HepG2 (cell line): ENCODE data around the gene TMEM100. TPM values are rescaled to one million over a fixed set of nuclear protein-coding genes. Genes with fewer than 3 reads are reported as not detected.

Experiments
- BATF2 ChIP-seq: sonication (generic); formaldehyde crosslinking; IDR thresholded peaks from 2 replicates; pipeline ENCODE4 v1.8.0; 2022; ENCODE audit warnings: mild to moderate bottlenecking, missing genetic modification reagents, moderate library complexity
- BORCS8-MEF2B ChIP-seq: sonication (generic); formaldehyde crosslinking; IDR thresholded peaks from 2 replicates; pipeline ENCODE4 v1.8.0; 2022; ENCODE audit warnings: mild to moderate bottlenecking, missing genetic modification reagents
- CCAR2 ChIP-seq: fragments of 200-400 bp; formaldehyde crosslinking; optimal IDR thresholded peaks from 2 replicates; pipeline ENCODE3; 2018; ENCODE audit warnings: low read depth, mild to moderate bottlenecking, low read length, moderate library complexity
- CHD2 ChIP-seq: IDR thresholded peaks from 2 replicates; pipeline ENCODE4 v1.6.1; 2011; ENCODE audit warnings: low read depth, low read length, improper control_type of control experiment
- CREM ChIP-seq, 2 experiments: sonication (generic) in 1 of 2; formaldehyde crosslinking in 1 of 2; IDR thresholded peaks; 2 replicates each; pipeline versions ENCODE4 v1.4.0 to v1.6.1; 2016 to 2020; ENCODE audit warnings: antibody characterized with exemption in 1 of 2, mild to moderate bottlenecking in 1 of 2, missing genetic modification reagents in 1 of 2
- E2F5 ChIP-seq: sonication (generic); formaldehyde crosslinking; conservative IDR thresholded peaks from 2 replicates; pipeline ENCODE4 v1.4.0; 2020; ENCODE audit warnings: missing genetic modification reagents
- GABPB1 ChIP-seq: IDR thresholded peaks from 2 replicates; pipeline ENCODE4 v1.6.1; 2016; ENCODE audit warnings: mild to moderate bottlenecking, missing genetic modification reagents, moderate library complexity, missing compliant biosample characterization
- GATAD1 ChIP-seq: IDR thresholded peaks from 2 replicates; pipeline ENCODE4 v1.6.1; 2016; ENCODE audit warnings: missing genetic modification reagents, missing compliant biosample characterization
- HHEX ChIP-seq: IDR thresholded peaks from 2 replicates; pipeline ENCODE4 v1.6.1; 2016; ENCODE audit warnings: control low read depth
- MIER2 ChIP-seq: IDR thresholded peaks from 2 replicates; pipeline ENCODE4 v1.6.1; 2016; ENCODE audit warnings: missing biosample characterization, missing genetic modification reagents
- RBM39 ChIP-seq: fragments of 200-400 bp; formaldehyde crosslinking; IDR thresholded peaks from one replicate; pipeline ENCODE4 v1.6.1; 2018; ENCODE audit warnings: antibody characterized with exemption, mild to moderate bottlenecking, low read depth, low read length; ENCODE audit not compliant: poor library complexity, severe bottlenecking
- RFXAP ChIP-seq: sonication (generic); formaldehyde crosslinking; IDR thresholded peaks from 2 replicates; pipeline ENCODE4 v1.4.0; 2020; ENCODE audit warnings: missing genetic modification reagents, borderline replicate concordance
- ZFP36L2 ChIP-seq: sonication (generic); formaldehyde crosslinking; IDR thresholded peaks from 2 replicates; pipeline ENCODE4 v1.4.0; 2020; ENCODE audit warnings: missing genetic modification reagents
- ZNF18 ChIP-seq: sonication (generic); formaldehyde crosslinking; IDR thresholded peaks from 2 replicates; pipeline ENCODE4 v1.8.0; 2022; ENCODE audit warnings: mild to moderate bottlenecking, missing genetic modification reagents; ENCODE audit not compliant: insufficient replicate concordance
- ZNF234 ChIP-seq: sonication (generic); formaldehyde crosslinking; conservative IDR thresholded peaks from 2 replicates; pipeline ENCODE4 v1.5.1; 2020; ENCODE audit warnings: mild to moderate bottlenecking, missing genetic modification reagents
- ZNF292 ChIP-seq: sonication (generic); formaldehyde crosslinking; IDR thresholded peaks from 2 replicates; pipeline ENCODE4 v1.8.1; 2022; ENCODE audit warnings: mild to moderate bottlenecking, low read depth, missing genetic modification reagents, borderline replicate concordance
- ZNF317 ChIP-seq: sonication (generic); formaldehyde crosslinking; IDR thresholded peaks from 2 replicates; pipeline ENCODE4 v1.5.0; 2020; ENCODE audit warnings: mild to moderate bottlenecking, missing genetic modification reagents
- ZNF446 ChIP-seq: sonication (generic); formaldehyde crosslinking; IDR thresholded peaks from 2 replicates; pipeline ENCODE4 v1.5.0; 2020; ENCODE audit warnings: mild to moderate bottlenecking, missing genetic modification reagents
- ZNF564 ChIP-seq: sonication (generic); formaldehyde crosslinking; IDR thresholded peaks from 2 replicates; pipeline ENCODE4 v1.8.1; 2023; ENCODE audit warnings: mild to moderate bottlenecking, missing genetic modification reagents
- ZNF609 ChIP-seq: sonication (generic); formaldehyde crosslinking; IDR thresholded peaks from 2 replicates; pipeline ENCODE4 v1.4.0; 2020; ENCODE audit warnings: mild to moderate bottlenecking, missing genetic modification reagents, borderline replicate concordance
- polyA plus RNA-seq, 8 experiments: library from polyadenylated mRNA; depleted of rRNA in 3 of 8; stranded (reverse) in 7 of 8; unstranded in 1 of 8; fragments of >200 nt; fragmentation: Illumina TruSeq in 4 of 8; extraction: Trizol in 4 of 8; gene quantifications; 2 replicates each; pipeline versions ENCODE4 v1.2.1 to v1.2.3, GENCODE V29; 2011 to 2016; ENCODE audit warnings: low read depth in 4 of 8, missing spikeins in 1 of 8, mixed read lengths in 1 of 8; ENCODE audit not compliant: insufficient read depth in 1 of 8
- total RNA-seq, 5 experiments: library from RNA; depleted of rRNA; stranded (reverse); fragments of >200 nt; fragmentation: Illumina TruSeq; extraction: Trizol; gene quantifications; 2 replicates each; pipeline ENCODE4 v1.2.3, GENCODE V29; 2016; ENCODE audit warnings: low read depth in 1 of 5

The TMEM100 gene
- total and polyA plus RNA-seq, 2 of the 13 experiments (the other 11 are each of a cell fraction or from before 2014, with no cell fraction given): not detected

- TF ChIP-seq RFXAP (CRISPR knock-in tag) (peak; percentile 73; the same call in 1 of the 2 replicates), ZNF18 (CRISPR knock-in tag) (no peak), ZNF609 (no peak), ZNF234 (no peak), CREM (IDR thresholded peaks at IDR 0.05) (no peak), CREM (CRISPR knock-in tag; IDR thresholded peaks at IDR 0.05) (no peak), ZNF317 (peak; percentile 69; the same call in 1 of the 2 replicates), ZNF292 (CRISPR knock-in tag) (0 out of 2 replicates have a peak, but pooled peaks have one; percentile 22), CCAR2 (no peak), CHD2 (0 out of 2 replicates have a peak, but pooled peaks have one; percentile 22), HHEX (0 out of 2 replicates have a peak, but pooled peaks have one; percentile 43), ZFP36L2 (CRISPR knock-in tag) (peak; percentile 77; the same call in 1 of the 2 replicates), RBM39 (peak; percentile 95), BORCS8-MEF2B (peak; percentile 88), GABPB1 (CRISPR knock-in tag) (peak; percentile 94), BATF2 (CRISPR knock-in tag) (no peak), MIER2 (CRISPR knock-in tag) (peak; percentile 64), E2F5 (CRISPR knock-in tag) (peak; percentile 28; the same call in 1 of the 2 replicates), GATAD1 (peak; percentile 80), ZNF564 (CRISPR knock-in tag) (peak; percentile 92; the same call in 1 of the 2 replicates), ZNF446 (peak; percentile 53; the same call in 1 of the 2 replicates)
Measured at GRCh38 chr17:55750750-55751657, 28.3 kb upstream of the TMEM100 start, which contains the start of gene PCTP (continued).
